Left lung (tissue), 10 donors: Measurements from ENCODE around the gene INPP1. TPM values are rescaled to one million over a fixed set of nuclear protein-coding genes. Genes with fewer than 3 reads are reported as not detected.

Experiments used
- ATAC-seq: fragments of 200-7000 bp; cut with Tn5 transposase; one replicate; pipeline ENCODE4 v1.9.1; 2020; ENCODE audit warnings: moderate library complexity
- DNase-seq, 4 donors: peaks; one replicate each; pipeline ENCODE4 v3.0.0-alpha.2; 2013 to 2020
- H3K27ac ChIP-seq, 2 donors: fragments of 200-600 bp; sonication (generic) in 1 of 2; one replicate each; pipeline versions ENCODE4 v1.5.0 to v1.8.0; 2020 to 2021
- H3K27me3 ChIP-seq, 2 donors: fragments of 200-600 bp; sonication (generic) in 1 of 2; one replicate each; pipeline versions ENCODE4 v1.5.0 to v1.8.0; 2020 to 2021
- H3K36me3 ChIP-seq, 2 donors: fragments of 200-600 bp; sonication (generic) in 1 of 2; one replicate each; pipeline versions ENCODE4 v1.5.0 to v1.8.0; 2020 to 2021
- H3K4me1 ChIP-seq, 2 donors: fragments of 200-600 bp; one replicate each; pipeline ENCODE4 v1.8.0; 2021
- H3K4me3 ChIP-seq, 2 donors: fragments of 200-600 bp; sonication (generic) in 1 of 2; one replicate each; pipeline versions ENCODE4 v1.5.0 to v1.8.0; 2020 to 2021; ENCODE audit warnings: mild to moderate bottlenecking in 1 of 2
- H3K9me3 ChIP-seq, 2 donors: fragments of 200-600 bp; sonication (generic) in 1 of 2; one replicate each; pipeline versions ENCODE4 v1.5.0 to v1.8.0; 2020 to 2021
- intact Hi-C, 2 donors: fragments of 100-400 bp; cut with DNase I; formaldehyde crosslinking; loops; one replicate each; pipeline versions ENCODE4 v1.11.2 to v1.14.2; 2022
- polyA plus RNA-seq, 6 donors: library from polyadenylated mRNA; unstranded; fragments of 120-200 nt; gene quantifications; one replicate each; pipeline ENCODE4 v1.2.1, GENCODE V29; 2013; ENCODE audit not compliant: insufficient read length in 6 of 6
- total RNA-seq, 2 donors: library from RNA; stranded (reverse); fragmentation: NEBNext Ultra II Directional; extraction: Animal tissue kit (Norgen Biotek cat#: 25700); gene quantifications; one replicate each; pipeline ENCODE4 v1.2.1, GENCODE V29; 2021
- TF ChIP-seq, protein P1 (sequence below), 2 donors: fragments of 200-600 bp; sonication (generic) in 1 of 2; IDR thresholded peaks; one replicate each; pipeline versions ENCODE4 v1.5.0 to v1.8.0; 2021; ENCODE audit warnings: antibody characterized with exemption in 2 of 2
- donor health status: DM: no; HTN: yes; CAD: no.
- donor health status: DM: no; HTN: no; CAD: no.

Gene INPP1
- total and polyA plus RNA-seq, 8 donors = 21.0 to 35.2 (median 26.7) TPM

DNA sequence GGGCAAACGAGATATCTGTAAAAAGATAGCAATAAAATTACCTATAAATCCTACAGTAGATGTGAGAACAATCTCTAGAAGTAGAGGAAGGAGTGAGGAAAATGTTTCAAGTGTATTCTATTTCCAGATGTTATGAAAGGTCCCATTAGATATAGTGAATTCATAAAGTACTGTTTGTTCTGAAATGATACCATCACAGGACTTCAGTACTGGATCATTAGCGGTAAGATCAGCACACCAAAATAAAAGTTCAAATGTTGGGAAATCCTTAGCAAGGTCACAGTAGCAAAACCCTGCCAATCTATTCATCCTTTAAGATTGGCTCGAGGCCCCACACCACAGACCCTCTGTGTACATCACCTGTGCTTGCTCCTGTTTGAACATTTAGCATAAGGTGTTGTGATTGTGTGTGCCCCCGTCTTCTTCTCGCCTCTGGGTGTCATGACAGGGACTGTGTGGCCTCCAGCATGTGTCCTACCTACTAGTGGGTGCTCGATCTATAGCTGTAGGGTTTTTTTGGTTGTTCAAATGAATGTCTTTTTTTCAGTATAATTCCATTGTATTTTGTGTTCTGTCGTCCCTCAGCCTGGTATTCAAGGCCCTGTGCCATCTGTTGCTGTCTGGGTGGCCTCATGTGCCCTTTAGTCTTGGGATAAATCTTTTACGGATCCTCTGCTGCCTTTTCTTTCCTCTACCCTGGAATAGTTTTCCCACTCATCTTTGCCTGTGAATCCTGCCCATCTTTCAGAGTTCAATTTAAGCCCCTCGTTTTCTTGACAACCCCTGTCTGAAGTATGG is 73.9 kb downstream of the INPP1 start:
- no peak for ATAC-seq
- H3K4me1 ChIP-seq = peaks cover 0 to 58% of the 10 kb centered on the region in 2 donors
- no peak overlapping the region for H3K4me3 ChIP-seq
- intact Hi-C loops = no loop called here
- no peak for DNase-seq
- H3K27me3 ChIP-seq = no peaks in the 10 kb centered on the region
- H3K9me3 ChIP-seq = no peaks in the 10 kb centered on the region
- TF ChIP-seq, protein P1, sequence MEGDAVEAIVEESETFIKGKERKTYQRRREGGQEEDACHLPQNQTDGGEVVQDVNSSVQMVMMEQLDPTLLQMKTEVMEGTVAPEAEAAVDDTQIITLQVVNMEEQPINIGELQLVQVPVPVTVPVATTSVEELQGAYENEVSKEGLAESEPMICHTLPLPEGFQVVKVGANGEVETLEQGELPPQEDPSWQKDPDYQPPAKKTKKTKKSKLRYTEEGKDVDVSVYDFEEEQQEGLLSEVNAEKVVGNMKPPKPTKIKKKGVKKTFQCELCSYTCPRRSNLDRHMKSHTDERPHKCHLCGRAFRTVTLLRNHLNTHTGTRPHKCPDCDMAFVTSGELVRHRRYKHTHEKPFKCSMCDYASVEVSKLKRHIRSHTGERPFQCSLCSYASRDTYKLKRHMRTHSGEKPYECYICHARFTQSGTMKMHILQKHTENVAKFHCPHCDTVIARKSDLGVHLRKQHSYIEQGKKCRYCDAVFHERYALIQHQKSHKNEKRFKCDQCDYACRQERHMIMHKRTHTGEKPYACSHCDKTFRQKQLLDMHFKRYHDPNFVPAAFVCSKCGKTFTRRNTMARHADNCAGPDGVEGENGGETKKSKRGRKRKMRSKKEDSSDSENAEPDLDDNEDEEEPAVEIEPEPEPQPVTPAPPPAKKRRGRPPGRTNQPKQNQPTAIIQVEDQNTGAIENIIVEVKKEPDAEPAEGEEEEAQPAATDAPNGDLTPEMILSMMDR (IDR thresholded peaks at IDR 0.05) = no peak
- no peaks in the 10 kb centered on the region for H3K36me3 ChIP-seq
- no peak overlapping the region for H3K27ac ChIP-seq

DNA sequence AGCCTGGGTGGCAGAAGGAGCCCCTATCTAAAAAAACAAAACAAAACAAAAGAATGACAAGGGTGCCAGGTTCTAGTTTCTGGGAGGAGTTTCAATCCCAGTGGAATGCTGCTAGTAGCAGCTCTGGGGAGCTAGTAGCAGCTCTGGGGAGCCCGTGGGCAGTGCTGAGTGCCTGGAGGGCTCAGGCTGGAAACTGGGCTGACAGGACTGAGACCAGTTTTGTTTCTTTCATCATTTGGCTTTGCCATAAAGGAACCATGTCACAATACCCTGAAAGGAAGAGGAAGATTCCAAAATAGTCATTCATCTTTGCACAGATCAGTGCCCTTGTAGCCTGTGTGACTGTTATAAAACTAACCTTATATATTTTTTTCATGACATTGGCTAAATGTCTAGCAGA is 75.3 kb downstream of the INPP1 start:
- H3K36me3 ChIP-seq = no peaks in the 10 kb centered on the region
- DNase-seq (no peak), ATAC-seq (no peak)
- H3K4me3 ChIP-seq = no peak overlapping the region
- intact Hi-C loops = no loop called here
- no peak overlapping the region for H3K27ac ChIP-seq
- TF ChIP-seq, protein P1 (IDR thresholded peaks at IDR 0.05) = no peak
- H3K4me1 ChIP-seq = peaks cover 0 to 50% of the 10 kb centered on the region in 2 donors
- H3K9me3 ChIP-seq = no peaks in the 10 kb centered on the region
- no peaks in the 10 kb centered on the region for H3K27me3 ChIP-seq

DNA sequence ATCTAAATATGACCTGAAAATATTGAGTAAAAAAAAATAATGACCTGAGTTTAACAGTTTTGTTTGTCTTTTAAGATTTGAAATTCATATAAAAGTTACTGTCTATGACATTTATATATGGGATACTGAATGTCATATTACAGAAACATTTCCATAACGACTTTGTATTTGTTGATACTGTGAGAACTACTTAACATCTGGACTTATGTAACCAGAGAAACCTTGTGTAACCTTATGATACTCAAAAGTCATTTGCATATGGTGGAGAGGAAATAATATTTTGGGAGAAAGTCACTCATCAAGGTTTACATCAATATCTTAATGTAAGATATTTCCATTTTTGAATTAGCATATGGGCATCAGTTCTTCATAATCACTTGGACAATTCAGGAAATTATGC is 77.4 kb downstream of the INPP1 start:
- H3K4me3 ChIP-seq = no peak overlapping the region
- no peak for DNase-seq
- TF ChIP-seq, protein P1 (IDR thresholded peaks at IDR 0.05) = no peak
- peaks cover 0 to 43% of the 10 kb centered on the region in 2 donors for H3K4me1 ChIP-seq
- H3K27me3 ChIP-seq = no peaks in the 10 kb centered on the region
- no peaks in the 10 kb centered on the region for H3K9me3 ChIP-seq
- H3K36me3 ChIP-seq = no peaks in the 10 kb centered on the region
- ATAC-seq = no peak
- no peak overlapping the region for H3K27ac ChIP-seq
- intact Hi-C loops = no loop called here

Other genes starting within 250 kb of the INPP1 start
- gene HIBCH, start 23.8 kb upstream of the INPP1 start, total RNA-seq = 10 to 100 TPM; 31.8 to 32.9 TPM
- 10 to 100 TPM; 66.3 to 86.8 (median 74.2) TPM for gene HIBCH, start 23.8 kb upstream of the INPP1 start, polyA plus RNA-seq
- 10 to 100 TPM; 38.2 to 46.6 TPM for gene MFSD6, start 64.8 kb downstream of the INPP1 start, total RNA-seq
- gene MFSD6, start 64.8 kb downstream of the INPP1 start, polyA plus RNA-seq = 10 to 100 TPM; 21.5 to 25.1 (median 24.6) TPM
- gene NEMP2, start 191.1 kb downstream of the INPP1 start, total RNA-seq = 1 to 10 TPM; 8.1 to 9.3 TPM
- 10 to 100 TPM; 10.2 to 22.8 (median 17.8) TPM for gene NEMP2, start 191.1 kb downstream of the INPP1 start, polyA plus RNA-seq